Ishikawa (cell line): Measurements from ENCODE around the gene IGFBP4.

Experiments
- CEBPB ChIP-seq: IDR thresholded peaks from 2 replicates; pipeline ENCODE4 v1.6.1; 2012
- CREB1 ChIP-seq: IDR thresholded peaks from 2 replicates; pipeline ENCODE4 v1.6.1; 2012; ENCODE audit warnings: low read depth
- EGR1 ChIP-seq: IDR thresholded peaks from 2 replicates; pipeline ENCODE4 v1.6.1; 2012
- EP300 ChIP-seq: IDR thresholded peaks from 2 replicates; pipeline ENCODE4 v1.6.1; 2012; ENCODE audit warnings: borderline replicate concordance
- FOXM1 ChIP-seq: IDR thresholded peaks from 2 replicates; pipeline ENCODE4 v1.6.1; 2012; ENCODE audit warnings: low read depth, borderline replicate concordance
- NFIC ChIP-seq: IDR thresholded peaks from 2 replicates; pipeline ENCODE4 v1.6.1; 2012
- RAD21 ChIP-seq: IDR thresholded peaks from 2 replicates; pipeline ENCODE4 v1.6.1; 2012; ENCODE audit warnings: low read depth
- TAF1 ChIP-seq: IDR thresholded peaks from 2 replicates; pipeline ENCODE4 v1.6.1; 2012; ENCODE audit warnings: low read depth, mild to moderate bottlenecking
- TCF12 ChIP-seq: IDR thresholded peaks from 2 replicates; pipeline ENCODE4 v1.6.1; 2012; ENCODE audit warnings: low read depth
- TEAD4 ChIP-seq: IDR thresholded peaks from 2 replicates; pipeline ENCODE4 v1.6.1; 2012
- YY1 ChIP-seq: IDR thresholded peaks from 2 replicates; pipeline ENCODE4 v1.6.1; 2012; ENCODE audit warnings: low read depth
- ZBTB7A ChIP-seq: IDR thresholded peaks from 2 replicates; pipeline ENCODE4 v1.6.1; 2012; ENCODE audit warnings: low read depth
- TF ChIP-seq, protein P1 (sequence below): IDR thresholded peaks from 2 replicates; pipeline ENCODE4 v1.6.1; 2012
- TF ChIP-seq, protein P2 (sequence below): IDR thresholded peaks from 2 replicates; pipeline ENCODE4 v1.6.1; 2012; ENCODE audit warnings: low read depth, mild to moderate bottlenecking

DNA sequence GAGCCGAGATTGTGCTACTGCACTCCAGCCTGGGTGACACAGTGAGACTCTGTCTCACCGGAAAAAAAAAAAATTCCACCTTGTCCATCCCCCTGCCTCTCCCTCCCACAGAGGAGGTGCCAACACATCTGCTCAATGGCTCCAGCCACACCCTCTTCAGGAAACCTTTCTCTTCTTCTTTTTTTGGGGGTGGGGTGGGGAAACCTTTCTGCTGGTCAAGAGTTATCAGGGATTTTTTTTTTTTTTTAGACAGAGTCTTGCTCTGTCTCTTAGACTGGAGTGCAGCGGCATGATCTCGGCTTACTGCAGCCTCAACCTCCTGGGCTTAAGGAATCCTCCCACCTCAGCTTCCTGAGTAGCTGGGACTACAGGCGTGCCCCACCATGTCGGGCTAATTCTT is 39.5 kb downstream of the IGFBP4 start:
- TF ChIP-seq TAF1 (no peak), CEBPB (no peak), CREB1 (no peak), FOXM1 (no peak), EP300 (no peak), NFIC (no peak), YY1 (no peak), TCF12 (no peak), EGR1 (no peak), ZBTB7A (no peak), RAD21 (no peak), TEAD4 (no peak)
- TF ChIP-seq, protein P1, sequence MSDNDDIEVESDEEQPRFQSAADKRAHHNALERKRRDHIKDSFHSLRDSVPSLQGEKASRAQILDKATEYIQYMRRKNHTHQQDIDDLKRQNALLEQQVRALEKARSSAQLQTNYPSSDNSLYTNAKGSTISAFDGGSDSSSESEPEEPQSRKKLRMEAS: no peak
- TF ChIP-seq, protein P2, sequence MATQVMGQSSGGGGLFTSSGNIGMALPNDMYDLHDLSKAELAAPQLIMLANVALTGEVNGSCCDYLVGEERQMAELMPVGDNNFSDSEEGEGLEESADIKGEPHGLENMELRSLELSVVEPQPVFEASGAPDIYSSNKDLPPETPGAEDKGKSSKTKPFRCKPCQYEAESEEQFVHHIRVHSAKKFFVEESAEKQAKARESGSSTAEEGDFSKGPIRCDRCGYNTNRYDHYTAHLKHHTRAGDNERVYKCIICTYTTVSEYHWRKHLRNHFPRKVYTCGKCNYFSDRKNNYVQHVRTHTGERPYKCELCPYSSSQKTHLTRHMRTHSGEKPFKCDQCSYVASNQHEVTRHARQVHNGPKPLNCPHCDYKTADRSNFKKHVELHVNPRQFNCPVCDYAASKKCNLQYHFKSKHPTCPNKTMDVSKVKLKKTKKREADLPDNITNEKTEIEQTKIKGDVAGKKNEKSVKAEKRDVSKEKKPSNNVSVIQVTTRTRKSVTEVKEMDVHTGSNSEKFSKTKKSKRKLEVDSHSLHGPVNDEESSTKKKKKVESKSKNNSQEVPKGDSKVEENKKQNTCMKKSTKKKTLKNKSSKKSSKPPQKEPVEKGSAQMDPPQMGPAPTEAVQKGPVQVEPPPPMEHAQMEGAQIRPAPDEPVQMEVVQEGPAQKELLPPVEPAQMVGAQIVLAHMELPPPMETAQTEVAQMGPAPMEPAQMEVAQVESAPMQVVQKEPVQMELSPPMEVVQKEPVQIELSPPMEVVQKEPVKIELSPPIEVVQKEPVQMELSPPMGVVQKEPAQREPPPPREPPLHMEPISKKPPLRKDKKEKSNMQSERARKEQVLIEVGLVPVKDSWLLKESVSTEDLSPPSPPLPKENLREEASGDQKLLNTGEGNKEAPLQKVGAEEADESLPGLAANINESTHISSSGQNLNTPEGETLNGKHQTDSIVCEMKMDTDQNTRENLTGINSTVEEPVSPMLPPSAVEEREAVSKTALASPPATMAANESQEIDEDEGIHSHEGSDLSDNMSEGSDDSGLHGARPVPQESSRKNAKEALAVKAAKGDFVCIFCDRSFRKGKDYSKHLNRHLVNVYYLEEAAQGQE: no peak
